Stimulated activated CD4-positive, alpha-beta T cell treated with anti-CD3 and anti-CD28 coated beads, Interleukin-1b, Interleukin-23, amount 100 ng/mL, for 1 hour (primary cell): Measurements from ENCODE around the gene SMIM7.

Source experiments
- DNase-seq, 2 donors: peaks; one replicate each; pipeline ENCODE4 v3.0.0-alpha.2; 2020; ENCODE audit warnings: low read depth in 2 of 2

SMIM7 gene

GRCh38 chr19:16621165-16621800 is 38.7 kb downstream of the SMIM7 start:
- DNase-seq = no peak

- DNase-seq = no peak
Observed at GRCh38 chr19:16620584-16620983, 39.4 kb downstream of the SMIM7 start.

- no peak for DNase-seq
Observed at GRCh38 chr19:16620018-16620417, 39.9 kb downstream of the SMIM7 start.

- no peak for DNase-seq
Observed at GRCh38 chr19:16619457-16619856, 40.5 kb downstream of the SMIM7 start.

- DNase-seq = no peak
Observed at GRCh38 chr19:16618248-16618647, 41.7 kb downstream of the SMIM7 start.

- no peak for DNase-seq
Observed at GRCh38 chr19:16615808-16616207, 44.1 kb downstream of the SMIM7 start.

- no peak for DNase-seq
Observed at GRCh38 chr19:16614941-16615340, 45.0 kb downstream of the SMIM7 start.

GRCh38 chr19:16613841-16614240 is 46.1 kb downstream of the SMIM7 start:
- DNase-seq = no peak

- no peak for DNase-seq
Observed at GRCh38 chr19:16612636-16613035, 47.3 kb downstream of the SMIM7 start.

- DNase-seq = no peak
Observed at GRCh38 chr19:16611121-16611520, 48.8 kb downstream of the SMIM7 start.

- DNase-seq = no peak
Observed at GRCh38 chr19:16609511-16610200, 50.3 kb downstream of the SMIM7 start.

GRCh38 chr19:16608290-16608739 is 51.6 kb downstream of the SMIM7 start:
- no peak for DNase-seq

- DNase-seq = no peak
Observed at GRCh38 chr19:16607819-16608218, 52.1 kb downstream of the SMIM7 start.

- no peak for DNase-seq
Observed at GRCh38 chr19:16605553-16605994, 54.4 kb downstream of the SMIM7 start.

GRCh38 chr19:16605115-16605514 is 54.8 kb downstream of the SMIM7 start:
- no peak for DNase-seq

GRCh38 chr19:16604615-16605014 is 55.3 kb downstream of the SMIM7 start:
- no peak for DNase-seq

- DNase-seq = no peak
Observed at GRCh38 chr19:16603090-16603489, 56.9 kb downstream of the SMIM7 start.

GRCh38 chr19:16601378-16602052 is 58.4 kb downstream of the SMIM7 start:
- DNase-seq = no peak

GRCh38 chr19:16600824-16601223 is 59.1 kb downstream of the SMIM7 start:
- DNase-seq = no peak

- DNase-seq = no peak
Observed at GRCh38 chr19:16599655-16600346, 60.1 kb downstream of the SMIM7 start.

GRCh38 chr19:16598848-16599247 is 61.1 kb downstream of the SMIM7 start:
- DNase-seq = no peak

- no peak for DNase-seq
Observed at GRCh38 chr19:16596399-16596798, 63.5 kb downstream of the SMIM7 start.
